Activated naive CD4-positive, alpha-beta T cell (primary cell): ENCODE results near the gene TBXAS1.

ENCODE experiments used
- DNase-seq, 4 experiments: peaks; one replicate each; lab custom pipeline; 2025; lab: John Stamatoyannopoulos, UW

Gene TBXAS1

GRCh38 chr7:140000666-140001268, 171.7 kb downstream of the TBXAS1 start:
- DNase-seq: no peak

GRCh38 chr7:140003913-140004382, 174.9 kb downstream of the TBXAS1 start:
- DNase-seq: no peak

GRCh38 chr7:140004672-140005071, 175.6 kb downstream of the TBXAS1 start:
- no peak for DNase-seq

GRCh38 chr7:140005341-140005740, 176.3 kb downstream of the TBXAS1 start:
- no peak for DNase-seq

- no peak for DNase-seq
Observed at GRCh38 chr7:140005754-140006503, 176.9 kb downstream of the TBXAS1 start.

GRCh38 chr7:140006600-140006999, 177.5 kb downstream of the TBXAS1 start:
- DNase-seq: no peak

- no peak for DNase-seq
Observed at GRCh38 chr7:140007051-140007690, 178.1 kb downstream of the TBXAS1 start.

GRCh38 chr7:140008755-140009610, 179.9 kb downstream of the TBXAS1 start:
- DNase-seq: no peak

- no peak for DNase-seq
Observed at GRCh38 chr7:140009735-140010134, 180.7 kb downstream of the TBXAS1 start.

- DNase-seq: no peak
Observed at GRCh38 chr7:140010194-140010895, 181.3 kb downstream of the TBXAS1 start.

GRCh38 chr7:140013676-140014075, 184.6 kb downstream of the TBXAS1 start:
- DNase-seq: no peak

GRCh38 chr7:140014123-140014522, 185.1 kb downstream of the TBXAS1 start:
- no peak for DNase-seq

- no peak for DNase-seq
Observed at GRCh38 chr7:140015471-140015970, 186.5 kb downstream of the TBXAS1 start.

GRCh38 chr7:140016540-140016939, 187.5 kb downstream of the TBXAS1 start:
- no peak for DNase-seq

- DNase-seq: no peak
Observed at GRCh38 chr7:140017034-140017433, 188.0 kb downstream of the TBXAS1 start.

- DNase-seq: no peak
Observed at GRCh38 chr7:140017543-140017942, 188.5 kb downstream of the TBXAS1 start.

- DNase-seq: no peak
Observed at GRCh38 chr7:140018125-140019043, 189.3 kb downstream of the TBXAS1 start.

- no peak for DNase-seq
Observed at GRCh38 chr7:140019172-140019571, 190.1 kb downstream of the TBXAS1 start.

GRCh38 chr7:140019606-140020005, 190.5 kb downstream of the TBXAS1 start:
- no peak for DNase-seq

- DNase-seq: no peak
Observed at GRCh38 chr7:140021603-140022002, 192.5 kb downstream of the TBXAS1 start.
